ENCODE results near the gene NELFB. TPM values are rescaled to one million over a fixed set of nuclear protein-coding genes. Genes with fewer than 3 reads are reported as not detected.

The NELFB gene
- total and polyA plus RNA-seq, 10 donors = 26.6 to 49.7 (median 38.7) TPM

GRCh38 chr9:137224830-137225694 lies 30.1 kb upstream of the NELFB start, which contains the start of gene CYSRT1:
Gene CYSRT1, plus strand, starts transcription at chr9:137225174. Its CDS starts 448 bp downstream, at chr9:137225622.
- peaks cover 8 to 48% (median 31%) of the 10 kb centered on the region in 6 donors for H3K4me1 ChIP-seq
- WGBS, 5 donors = 50 to 65% (median 54%) methylated on average over 10 to 23 of the region's 23 CpGs
- no peak for DNase-seq
- no peaks in the 10 kb centered on the region for H3K9me3 ChIP-seq
- TF ChIP-seq POLR2A (IDR thresholded peaks at IDR 0.05) (no peak), POLR2AphosphoS5 (IDR thresholded peaks at IDR 0.05) (no peak), CTCF (IDR thresholded peaks at IDR 0.05 in 8 of 11, conservative IDR thresholded peaks at IDR 0.05 in 3 of 11) (no peak)
- H3K27me3 ChIP-seq (replicated peaks in 1 of 7) = peaks cover 0 to 50% (median 25%) of the 10 kb centered on the region in 7 donors
- intact Hi-C loops (cut with DNase I; ENCODE audit: low total_unique reads) = loop anchor here (5.0 kb wide), 1 partner anchor 108 kb away; no protein-coding TSS in a partner anchor
- no peaks in the 10 kb centered on the region for H3K36me3 ChIP-seq
- peak within 1 kb of the TSS in 7 of 8 donors; percentile 54 to 81 (median 62) for H3K4me3 ChIP-seq
- peak within 1 kb of the TSS in 7 of 8 donors; percentile 87 to 94 (median 91) for H3K27ac ChIP-seq

- intact Hi-C loops (cut with DNase I; ENCODE audit: low total_unique reads) = no loop called here
- H3K9me3 ChIP-seq = no peaks in the 10 kb centered on the region
- WGBS, 5 donors = 80 to 88% (median 84%) methylated on average over 8 to 21 of the region's 21 CpGs
- no peaks in the 10 kb centered on the region for H3K36me3 ChIP-seq
- no peak overlapping the region for H3K4me3 ChIP-seq
- H3K27me3 ChIP-seq (replicated peaks in 1 of 7) = peaks cover 0 to 58% (median 25%) of the 10 kb centered on the region in 7 donors
- H3K4me1 ChIP-seq = peaks cover 8 to 47% (median 31%) of the 10 kb centered on the region in 6 donors
- DNase-seq = no peak
- H3K27ac ChIP-seq = no peak overlapping the region
- TF ChIP-seq CTCF (IDR thresholded peaks at IDR 0.05 in 8 of 11, conservative IDR thresholded peaks at IDR 0.05 in 3 of 11) (no peak), POLR2A (IDR thresholded peaks at IDR 0.05) (no peak), POLR2AphosphoS5 (IDR thresholded peaks at IDR 0.05) (no peak)
Measured at GRCh38 chr9:137225699-137226331, 29.3 kb upstream of the NELFB start.

- no peak overlapping the region for H3K4me3 ChIP-seq
- no peak overlapping the region for H3K27ac ChIP-seq
- H3K9me3 ChIP-seq = no peaks in the 10 kb centered on the region
- DNase-seq = no peak
- H3K36me3 ChIP-seq = no peaks in the 10 kb centered on the region
- 69 to 82% (median 75%) methylated on average over 18 of the region's 18 CpGs for WGBS, 5 donors
- TF ChIP-seq POLR2A (IDR thresholded peaks at IDR 0.05) (no peak), CTCF (IDR thresholded peaks at IDR 0.05 in 8 of 11, conservative IDR thresholded peaks at IDR 0.05 in 3 of 11) (no peak), POLR2AphosphoS5 (IDR thresholded peaks at IDR 0.05) (no peak)
- intact Hi-C loops (cut with DNase I; ENCODE audit: low total_unique reads) = no loop called here
- H3K27me3 ChIP-seq (replicated peaks in 1 of 7) = peaks cover 0 to 59% (median 24%) of the 10 kb centered on the region in 7 donors
- peaks cover 6 to 41% (median 29%) of the 10 kb centered on the region in 6 donors for H3K4me1 ChIP-seq
Measured at GRCh38 chr9:137226338-137227053, 28.6 kb upstream of the NELFB start.

Data from spleen (tissue), 11 donors.